HEK293 (cell line): Measurements from ENCODE around the gene NR2C2AP.

Experiments used
- TF ChIP-seq, protein P1 (sequence below): fragments of 450-650 bp; formaldehyde crosslinking; IDR thresholded peaks from 2 replicates; pipeline ENCODE4 v1.5.1; 2017; ENCODE audit warnings: missing biosample characterization, mild to moderate bottlenecking, missing genetic modification characterization, moderate library complexity
- TF ChIP-seq, protein P2 (sequence below): fragments of 450-650 bp; formaldehyde crosslinking; IDR thresholded peaks from 2 replicates; pipeline ENCODE4 v1.5.1; 2016; ENCODE audit warnings: missing biosample characterization, missing genetic modification characterization

DNA sequence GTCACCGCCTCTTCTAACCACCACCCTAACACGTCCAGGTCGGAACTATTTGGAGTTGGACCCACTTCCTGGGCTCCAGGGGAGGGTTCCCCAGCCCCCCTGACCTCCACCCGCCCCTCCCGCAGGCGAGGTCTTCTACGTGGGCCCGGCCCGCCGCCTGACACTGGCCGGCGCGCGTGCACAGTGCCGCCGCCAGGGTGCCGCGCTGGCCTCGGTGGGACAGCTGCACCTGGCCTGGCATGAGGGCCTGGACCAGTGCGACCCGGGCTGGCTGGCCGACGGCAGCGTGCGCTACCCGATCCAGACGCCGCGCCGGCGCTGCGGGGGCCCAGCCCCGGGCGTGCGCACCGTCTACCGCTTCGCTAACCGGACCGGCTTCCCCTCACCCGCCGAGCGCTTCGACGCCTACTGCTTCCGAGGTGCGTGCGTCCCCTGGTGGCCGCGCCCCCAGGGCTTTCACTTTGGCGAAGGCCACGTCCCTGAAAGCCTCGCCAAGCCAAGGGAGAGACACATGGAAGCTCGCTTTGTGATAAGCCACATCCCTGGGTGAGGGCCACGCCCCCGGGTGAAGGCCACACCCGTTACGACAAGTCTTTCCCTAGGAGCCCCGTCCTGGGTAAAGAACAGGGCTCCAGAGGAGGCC, 21.8 kb upstream of the NR2C2AP start:
- TF ChIP-seq, protein P1, sequence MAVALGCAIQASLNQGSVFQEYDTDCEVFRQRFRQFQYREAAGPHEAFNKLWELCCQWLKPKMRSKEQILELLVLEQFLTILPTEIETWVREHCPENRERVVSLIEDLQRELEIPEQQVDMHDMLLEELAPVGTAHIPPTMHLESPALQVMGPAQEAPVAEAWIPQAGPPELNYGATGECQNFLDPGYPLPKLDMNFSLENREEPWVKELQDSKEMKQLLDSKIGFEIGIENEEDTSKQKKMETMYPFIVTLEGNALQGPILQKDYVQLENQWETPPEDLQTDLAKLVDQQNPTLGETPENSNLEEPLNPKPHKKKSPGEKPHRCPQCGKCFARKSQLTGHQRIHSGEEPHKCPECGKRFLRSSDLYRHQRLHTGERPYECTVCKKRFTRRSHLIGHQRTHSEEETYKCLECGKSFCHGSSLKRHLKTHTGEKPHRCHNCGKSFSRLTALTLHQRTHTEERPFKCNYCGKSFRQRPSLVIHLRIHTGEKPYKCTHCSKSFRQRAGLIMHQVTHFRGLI (tag by site-specific recombination), result no peak
- TF ChIP-seq, protein P2, sequence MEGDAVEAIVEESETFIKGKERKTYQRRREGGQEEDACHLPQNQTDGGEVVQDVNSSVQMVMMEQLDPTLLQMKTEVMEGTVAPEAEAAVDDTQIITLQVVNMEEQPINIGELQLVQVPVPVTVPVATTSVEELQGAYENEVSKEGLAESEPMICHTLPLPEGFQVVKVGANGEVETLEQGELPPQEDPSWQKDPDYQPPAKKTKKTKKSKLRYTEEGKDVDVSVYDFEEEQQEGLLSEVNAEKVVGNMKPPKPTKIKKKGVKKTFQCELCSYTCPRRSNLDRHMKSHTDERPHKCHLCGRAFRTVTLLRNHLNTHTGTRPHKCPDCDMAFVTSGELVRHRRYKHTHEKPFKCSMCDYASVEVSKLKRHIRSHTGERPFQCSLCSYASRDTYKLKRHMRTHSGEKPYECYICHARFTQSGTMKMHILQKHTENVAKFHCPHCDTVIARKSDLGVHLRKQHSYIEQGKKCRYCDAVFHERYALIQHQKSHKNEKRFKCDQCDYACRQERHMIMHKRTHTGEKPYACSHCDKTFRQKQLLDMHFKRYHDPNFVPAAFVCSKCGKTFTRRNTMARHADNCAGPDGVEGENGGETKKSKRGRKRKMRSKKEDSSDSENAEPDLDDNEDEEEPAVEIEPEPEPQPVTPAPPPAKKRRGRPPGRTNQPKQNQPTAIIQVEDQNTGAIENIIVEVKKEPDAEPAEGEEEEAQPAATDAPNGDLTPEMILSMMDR, result peak; percentile 82
